GM12892 (cell line): ENCODE results near the gene ISL2.

Source experiments
- POLR2A ChIP-seq: IDR thresholded peaks from 2 replicates; pipeline ENCODE4 v1.6.1; 2011; ENCODE audit warnings: low read depth, low read length, control low read depth
- TAF1 ChIP-seq: IDR thresholded peaks from 2 replicates; pipeline ENCODE4 v1.6.1; 2011; ENCODE audit warnings: low read depth, mild to moderate bottlenecking, control low read depth, low read length, borderline replicate concordance

DNA sequence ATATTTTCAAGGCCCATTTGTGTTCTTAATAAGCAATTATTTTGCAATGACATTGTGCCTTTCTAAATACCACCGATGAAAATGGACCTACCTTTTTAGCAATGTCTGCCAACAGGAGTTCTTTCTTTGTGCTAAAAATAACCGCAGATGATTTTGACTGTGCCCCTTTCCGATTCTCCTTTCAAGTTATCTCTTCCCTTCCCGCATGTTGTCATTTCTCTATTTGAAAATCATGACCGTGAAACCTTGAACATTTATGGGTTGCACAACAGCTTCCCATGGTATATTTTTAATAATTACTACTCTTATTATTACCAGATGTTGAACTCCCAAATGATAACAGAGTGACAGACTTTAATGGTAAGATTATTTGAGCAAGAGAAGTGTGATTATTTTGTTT lies 15.0 kb upstream of the ISL2 start:
- TF ChIP-seq POLR2A (no peak), TAF1 (no peak)
